GM18909 (cell line): Measurements from ENCODE around the gene RPLP1.

Experiments used
- ATAC-seq: cut with Tn5 transposase; IDR thresholded peaks from one replicate; pipeline ENCODE4 v1.9.1; 2021; ENCODE audit warnings: mild to moderate bottlenecking; ENCODE audit not compliant: unreplicated experiment, poor library complexity

The RPLP1 gene

DNA sequence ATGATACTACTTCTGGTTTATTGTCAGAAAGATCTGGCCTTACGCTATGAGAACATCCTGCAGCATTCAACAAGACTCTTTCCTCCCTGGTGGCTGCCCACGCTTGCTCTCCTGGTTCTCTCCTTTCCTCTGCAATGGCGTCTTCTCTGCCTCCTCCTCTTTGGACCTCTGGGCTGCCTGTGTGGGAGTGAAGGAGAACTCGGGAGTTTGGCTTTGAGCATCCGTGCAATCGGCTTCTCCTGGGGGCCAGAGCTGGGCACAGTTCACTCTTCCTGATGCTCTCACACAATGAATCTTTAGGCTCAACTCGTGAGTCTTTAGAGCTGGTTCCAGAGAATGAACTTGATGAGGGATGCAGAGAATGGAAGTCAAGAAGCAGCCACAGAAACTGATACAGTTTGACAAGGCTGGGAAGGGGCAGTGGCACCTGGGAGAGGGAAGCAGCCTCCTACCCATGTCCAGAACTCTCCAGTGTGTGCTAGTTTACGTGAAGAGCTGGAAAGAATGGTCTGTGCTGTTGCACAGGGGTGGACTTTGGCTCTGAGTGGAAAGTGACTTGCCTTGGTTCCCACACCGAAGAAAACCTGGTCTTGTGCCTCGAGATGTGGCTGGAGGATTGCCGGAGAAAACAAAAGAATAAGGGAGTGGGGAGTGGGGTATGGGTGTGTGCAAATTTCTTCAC lies 37.9 kb downstream of the RPLP1 start:
- no peak for ATAC-seq

DNA sequence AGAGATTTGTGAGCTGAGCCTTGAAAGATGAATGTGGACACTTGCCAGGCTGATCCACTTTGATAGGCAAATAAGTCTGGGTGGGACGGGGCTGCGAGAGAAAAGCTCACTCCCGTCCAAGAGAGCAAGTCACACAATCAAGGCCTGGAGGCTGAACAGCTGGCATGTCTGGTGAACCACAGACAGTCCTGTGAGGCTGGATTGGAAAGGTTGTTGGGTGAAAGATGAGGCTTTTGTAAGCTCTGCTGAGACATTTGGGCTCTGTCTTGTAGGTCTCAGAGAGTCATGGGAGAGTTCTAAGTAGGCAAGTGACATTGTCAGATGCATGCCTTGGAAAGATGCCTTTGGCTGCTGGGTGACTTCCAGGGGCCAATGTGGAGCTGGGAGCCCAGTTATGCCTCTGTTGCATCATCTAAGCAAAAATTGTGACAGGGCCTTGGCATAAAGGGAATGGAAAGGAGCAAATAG lies 38.5 kb downstream of the RPLP1 start:
- no peak for ATAC-seq

DNA sequence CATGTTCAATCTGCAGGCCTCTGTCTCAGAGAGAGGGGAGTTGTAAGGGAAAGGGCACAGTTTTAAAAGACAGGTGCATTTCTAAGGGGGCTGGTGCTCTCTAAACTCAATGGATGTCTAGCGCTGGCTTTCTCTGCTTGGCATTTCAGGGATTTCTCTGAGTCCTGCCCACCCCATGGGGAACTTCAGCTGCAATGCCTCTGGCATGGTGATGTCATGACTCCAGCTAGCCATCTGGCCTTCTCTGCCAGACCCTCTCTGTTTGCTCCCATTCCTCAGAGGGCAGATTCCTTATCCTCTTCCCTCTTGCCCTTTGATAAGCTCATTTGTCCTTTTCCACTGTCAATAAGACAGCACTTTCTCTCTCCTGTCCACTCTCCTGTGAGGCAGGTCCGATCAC lies 40.8 kb downstream of the RPLP1 start:
- no peak for ATAC-seq

DNA sequence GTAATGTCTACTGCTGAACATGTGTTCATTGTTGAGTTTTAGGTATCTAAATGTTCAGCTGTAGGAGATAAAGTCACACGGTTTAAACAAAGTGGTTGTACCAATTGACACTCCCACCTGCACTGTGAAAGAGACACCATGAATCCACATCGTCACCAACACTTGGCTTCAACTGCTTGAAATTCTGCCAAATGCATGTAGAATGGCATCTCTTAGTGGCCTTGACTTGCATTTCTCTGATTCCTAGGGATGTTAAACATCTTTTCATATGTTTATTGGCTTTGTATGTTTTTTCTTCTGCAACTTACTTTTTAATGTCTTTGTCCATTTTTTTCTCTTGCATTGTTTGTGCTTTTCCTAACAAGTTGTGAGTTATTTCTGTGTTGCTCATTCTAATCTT lies 43.4 kb downstream of the RPLP1 start:
- no peak for ATAC-seq

DNA sequence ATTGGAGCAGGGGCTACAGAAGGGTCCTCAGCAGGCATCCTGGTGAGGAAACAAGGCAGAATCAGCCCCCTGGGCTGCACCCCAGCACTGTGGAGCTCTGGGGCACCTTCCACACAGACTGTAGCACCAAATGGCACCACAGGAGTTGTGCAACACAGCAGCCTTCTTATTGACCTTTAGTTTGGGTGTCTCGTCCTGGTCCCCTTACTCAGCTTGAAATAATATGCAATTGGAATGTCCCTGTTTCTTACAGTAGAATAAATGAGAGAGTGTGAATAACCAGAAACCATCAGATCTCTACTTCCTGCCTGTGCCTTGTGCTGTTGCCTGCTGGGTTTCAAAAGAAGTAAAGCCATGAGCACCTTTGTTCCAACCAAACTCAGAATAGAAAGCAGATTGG lies 44.5 kb downstream of the RPLP1 start:
- no peak for ATAC-seq

DNA sequence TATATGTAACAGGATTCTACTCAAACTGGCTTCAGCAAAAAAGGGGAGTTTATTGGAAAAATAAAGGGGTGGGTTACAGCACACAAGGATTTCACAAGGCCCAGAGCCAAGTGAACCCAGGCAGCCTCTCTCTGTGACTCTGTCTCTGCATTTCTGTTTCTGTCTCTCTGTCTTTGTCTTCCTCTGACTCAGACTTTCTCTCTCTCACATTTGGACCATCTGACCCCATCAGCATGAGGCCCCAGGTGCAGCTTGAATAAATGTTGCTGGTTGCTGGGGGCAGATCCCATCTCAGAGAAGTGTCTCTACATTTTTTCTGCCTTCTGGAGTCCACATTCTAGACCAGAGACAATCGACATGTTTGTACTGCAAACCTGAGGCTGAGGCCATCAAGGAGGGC lies 45.0 kb downstream of the RPLP1 start:
- ATAC-seq, result no peak

DNA sequence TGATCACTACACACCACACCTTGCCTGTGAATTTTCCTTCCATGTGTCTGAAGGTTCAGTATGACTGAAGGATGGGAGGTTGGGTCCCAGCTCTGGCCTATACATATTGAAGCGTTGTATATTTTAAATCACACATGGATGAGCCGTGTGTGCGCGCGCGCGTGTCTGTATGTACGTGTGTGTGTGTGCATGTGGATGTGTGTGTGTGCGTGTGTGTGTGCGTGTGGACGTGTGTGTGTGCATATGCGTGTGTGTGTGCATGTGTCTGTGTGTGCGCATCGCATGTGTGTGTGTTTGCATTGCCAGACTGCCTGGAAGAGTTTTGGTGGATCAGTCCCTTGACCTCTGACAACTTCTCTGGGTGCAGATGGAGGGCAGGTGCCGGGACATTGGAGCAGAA lies 45.7 kb downstream of the RPLP1 start:
- ATAC-seq, result no peak

DNA sequence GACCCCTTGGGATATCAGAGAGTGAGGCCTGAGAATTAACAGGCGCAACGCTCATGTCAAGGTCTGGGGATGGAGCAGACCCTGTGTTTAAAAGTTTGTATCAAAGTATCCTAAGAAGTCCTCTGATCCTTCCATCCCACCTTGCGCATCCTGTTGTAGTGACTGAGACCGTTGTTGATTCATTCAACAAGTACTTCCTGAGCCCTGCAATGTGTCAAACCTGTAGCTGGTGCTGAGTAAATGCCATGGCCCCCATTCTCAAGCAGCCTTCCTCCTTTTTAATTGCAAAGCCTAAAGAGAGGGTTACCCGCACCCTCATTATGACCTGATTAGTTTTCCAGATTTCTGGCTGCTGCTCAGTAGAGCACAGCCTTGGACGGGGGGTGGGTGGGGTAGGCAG lies 46.4 kb downstream of the RPLP1 start:
- no peak for ATAC-seq

DNA sequence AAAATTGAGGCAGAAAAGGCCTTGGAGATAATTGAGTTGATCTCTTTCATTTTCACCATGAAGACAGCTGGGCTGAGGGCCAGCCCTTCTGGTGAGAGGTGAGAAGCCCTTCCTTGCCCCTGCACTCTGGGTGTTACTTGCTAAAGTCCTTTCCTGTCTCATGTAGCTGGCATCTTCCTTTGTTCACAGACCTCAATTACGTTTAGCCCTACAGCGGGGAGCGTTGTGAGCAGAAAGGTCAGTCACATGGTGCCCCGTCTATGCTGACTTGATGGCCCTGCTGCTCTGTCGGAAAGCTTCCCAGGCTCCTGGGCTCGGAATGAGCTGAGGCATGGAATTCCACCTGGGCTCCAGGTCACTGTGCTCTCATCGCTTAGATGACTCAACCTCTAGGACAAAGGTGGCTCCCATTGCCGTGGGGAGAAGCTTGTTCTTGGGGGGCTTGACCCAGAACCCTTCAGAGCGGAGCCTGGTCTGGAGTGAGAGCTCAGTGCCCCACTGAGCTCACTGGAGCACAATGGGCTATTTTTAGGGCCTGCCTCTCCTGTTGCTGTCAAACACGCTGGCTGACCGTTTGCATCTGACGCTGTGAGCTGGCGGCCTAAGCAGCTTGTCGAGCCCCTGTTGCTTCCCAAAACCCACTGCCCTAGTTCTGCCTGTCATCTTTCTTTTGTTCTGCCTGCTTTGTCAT lies 47.0 kb downstream of the RPLP1 start:
- no peak for ATAC-seq

DNA sequence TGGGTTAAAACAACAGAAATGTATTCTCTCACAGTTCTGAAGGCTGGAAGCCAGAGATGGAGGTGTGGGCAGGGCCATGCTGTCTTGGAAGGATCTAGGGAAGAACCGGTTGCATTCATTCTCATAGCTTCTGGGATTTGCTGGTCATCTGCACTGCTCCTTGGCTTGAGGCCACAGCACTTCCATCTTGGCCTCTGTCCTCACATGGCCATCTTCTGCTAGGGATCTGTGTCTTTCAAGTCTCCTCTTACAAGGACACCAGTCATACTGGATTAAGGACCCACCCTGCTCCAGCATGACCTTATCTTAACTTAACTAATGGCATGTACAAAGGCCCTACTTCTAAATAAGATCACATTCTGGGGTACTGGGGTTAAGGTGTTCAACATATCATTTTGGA lies 47.7 kb downstream of the RPLP1 start:
- ATAC-seq, result no peak

DNA sequence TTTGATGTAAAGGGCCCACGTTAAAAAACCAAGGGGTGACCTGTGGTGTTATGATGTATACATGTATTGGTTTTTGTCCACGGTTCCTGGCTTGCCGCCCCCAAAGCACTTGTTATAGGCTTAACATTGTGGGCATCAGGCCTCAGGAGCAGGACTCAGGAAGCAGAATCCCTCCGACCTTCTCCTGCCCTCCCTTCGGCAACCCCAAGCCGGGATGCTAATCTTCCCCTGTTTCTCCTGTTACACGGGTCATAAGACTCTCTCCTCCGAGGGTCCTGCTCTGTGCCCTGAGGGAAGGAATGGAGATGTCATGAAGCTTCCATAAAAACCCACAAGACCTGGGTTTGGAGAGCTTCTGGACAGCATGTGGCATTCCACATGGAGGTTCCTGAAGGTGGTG lies 48.8 kb downstream of the RPLP1 start:
- ATAC-seq, result no peak

DNA sequence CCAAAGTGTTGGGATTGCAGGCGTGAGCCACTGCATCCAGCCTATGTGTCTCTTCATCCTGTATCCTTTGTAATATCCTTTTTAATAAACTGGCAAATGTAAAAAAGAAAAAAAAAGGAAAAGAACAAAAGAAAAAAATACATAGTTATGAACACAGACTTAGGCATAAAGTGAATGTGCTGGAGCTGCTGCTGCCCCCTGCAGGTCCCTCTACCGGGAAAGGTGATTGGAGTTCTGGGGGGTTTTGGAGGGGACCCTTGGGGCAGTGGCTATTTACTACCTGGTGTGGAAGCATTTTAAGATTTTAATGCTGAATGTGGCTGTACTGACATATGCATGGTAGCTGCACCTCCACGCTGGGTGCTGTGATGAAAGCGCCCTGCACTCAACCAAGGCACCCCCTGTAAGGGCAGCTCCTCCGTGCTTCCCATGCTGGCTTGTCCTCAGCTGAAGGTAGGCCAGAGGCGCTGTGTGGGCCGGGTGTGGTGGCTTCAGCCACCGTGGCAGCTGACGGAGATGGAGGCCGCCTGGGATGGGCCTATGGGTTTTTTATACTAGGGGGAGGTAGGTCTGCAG lies 49.9 kb downstream of the RPLP1 start:
- ATAC-seq, result no peak

DNA sequence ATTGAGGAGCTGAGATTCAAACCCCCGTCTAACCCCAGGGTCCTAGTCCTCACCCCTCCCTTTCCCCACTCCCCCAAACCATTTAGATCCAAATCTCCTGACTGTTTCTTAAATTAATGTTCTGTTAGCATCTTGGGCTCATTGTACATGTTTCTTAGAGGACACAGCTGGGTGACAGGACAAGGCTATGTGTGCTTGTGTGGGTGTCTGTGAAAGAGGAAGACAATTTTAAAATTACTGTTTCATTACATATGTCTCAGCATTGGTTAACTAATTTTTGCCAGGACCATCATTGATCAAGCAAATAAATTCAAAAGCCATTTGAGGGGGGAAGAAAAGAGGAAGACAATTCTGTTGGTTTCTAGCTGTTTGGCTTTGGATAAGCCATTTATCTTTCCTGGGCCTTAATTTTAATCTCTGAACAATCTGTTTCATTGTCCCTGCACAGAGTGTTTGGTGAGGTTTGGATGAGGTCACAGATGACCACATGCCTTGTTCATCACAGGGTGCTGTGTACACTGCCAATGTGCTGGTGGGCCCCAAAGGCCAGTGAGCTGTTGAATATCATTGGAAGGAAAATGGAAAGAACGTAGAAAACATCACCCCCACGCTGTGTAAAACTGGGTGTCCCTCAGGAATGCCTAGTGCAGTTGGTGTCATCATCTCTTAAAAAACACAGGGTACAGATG lies 51.9 kb downstream of the RPLP1 start:
- ATAC-seq, result no peak
